A549 (cell line): ENCODE data around the gene CCSER1. TPM values are rescaled to one million over a fixed set of nuclear protein-coding genes. Genes with fewer than 3 reads are reported as not detected.

ENCODE experiments used
- ATAC-seq, 2 experiments: fragments of 200-7000 bp in 1 of 2; fragments of >200 bp in 1 of 2; cut with Nextera tagmentation in 1 of 2; cut with Tn5 transposase in 1 of 2; 3 replicates each; pipeline versions ENCODE4 v1.8.0 to v1.9.1; 2018 to 2020; ENCODE audit warnings: mild to moderate bottlenecking in 1 of 2, moderate library complexity in 1 of 2
- CTCF ChIA-PET: fragments of 300-600 bp; sonication (Branson Sonifier 250); formaldehyde crosslinking; extraction: SDS; loops from one replicate; lab custom pipeline; 2021; ENCODE audit warnings: antibody characterized with exemption, inconsistent platforms; lab: Yijun Ruan, JAX
- POLR2A ChIA-PET: fragments of 350-600 bp; formaldehyde crosslinking; extraction: SDS; loops from one replicate; lab custom pipeline; 2021; ENCODE audit warnings: antibody characterized with exemption, inconsistent platforms; lab: Yijun Ruan, JAX
- DNase-seq, 2 experiments: peaks; one replicate each; pipeline versions ENCODE4 v3.0.0 to v3.0.0-alpha.2; 2011 to 2016; ENCODE audit warnings: low read depth in 1 of 2, low spot score in 1 of 2
- FAIRE-seq: peaks from 2 replicates; lab custom pipeline; 2011; peaks lifted over from hg19 to GRCh38; lab: Jason Lieb, UNC
- H3K27ac ChIP-seq, 2 experiments: fragments of >200 bp; sonication (Bioruptor Twin); formaldehyde crosslinking; 3 replicates each; pipeline ENCODE4 v1.5.1; 2016 to 2017
- H3K4me1 ChIP-seq: fragments of >200 bp; sonication (Bioruptor Twin); formaldehyde crosslinking; 3 replicates; pipeline ENCODE4 v1.6.1; 2016
- H3K4me2 ChIP-seq: fragments of >200 bp; sonication (Bioruptor Twin); formaldehyde crosslinking; 3 replicates; pipeline ENCODE4 v1.6.1; 2016
- H3K4me3 ChIP-seq: fragments of >200 bp; sonication (Bioruptor Twin); formaldehyde crosslinking; 3 replicates; pipeline ENCODE4 v1.5.1; 2016
- H3K9me3 ChIP-seq: fragments of >200 bp; sonication (Bioruptor Twin); formaldehyde crosslinking; 3 replicates; pipeline ENCODE4 v1.6.1; 2016
- BHLHE40 ChIP-seq: IDR thresholded peaks from 2 replicates; pipeline ENCODE4 v1.6.1; 2012; ENCODE audit warnings: low read depth, low read length, inconsistent platforms
- CEBPB ChIP-seq, 2 experiments: fragments of >200 bp in 1 of 2; sonication (Bioruptor Twin) in 1 of 2; formaldehyde crosslinking in 1 of 2; IDR thresholded peaks; 2 replicates each; pipeline ENCODE4 v1.6.1; 2012 to 2016
- GATA3 ChIP-seq: IDR thresholded peaks from 2 replicates; pipeline ENCODE4 v1.6.1; 2012; ENCODE audit warnings: borderline replicate concordance
- HDAC2 ChIP-seq: fragments of 200-600 bp; sonication (generic); IDR thresholded peaks from 2 replicates; pipeline ENCODE4 v1.6.1; 2016
- HOXB13 ChIP-seq: fragments of 250-450 bp; sonication (Bioruptor Pico); IDR thresholded peaks from 2 replicates; pipeline ENCODE4 v1.5.0; 2020; ENCODE audit warnings: low read depth, mild to moderate bottlenecking, moderate library complexity
- JUN ChIP-seq, 2 experiments: fragments of >200 bp; sonication (Bioruptor Twin); formaldehyde crosslinking; IDR thresholded peaks; 2 replicates in 1 of 2; 3 replicates in 1 of 2; pipeline ENCODE4 v1.6.1; 2016 to 2017
- KDM5A ChIP-seq: fragments of 200-600 bp; sonication (generic); IDR thresholded peaks from 2 replicates; pipeline ENCODE4 v1.6.1; 2016; ENCODE audit warnings: antibody characterized with exemption, mild to moderate bottlenecking
- MAZ ChIP-seq: fragments of 150-350 bp; IDR thresholded peaks from 2 replicates; pipeline ENCODE4 v1.6.1; 2014; ENCODE audit warnings: antibody characterized with exemption, low read depth, low read length, borderline replicate concordance
- MYC ChIP-seq: IDR thresholded peaks from 2 replicates; pipeline ENCODE4 v1.6.1; 2012; ENCODE audit warnings: mild to moderate bottlenecking, inconsistent platforms, low read length, improper control_type of control experiment, borderline replicate concordance
- NR3C1 ChIP-seq: fragments of >200 bp; sonication (Bioruptor Twin); formaldehyde crosslinking; IDR thresholded peaks from 3 replicates; pipeline ENCODE4 v1.6.1; 2017
- PHF8 ChIP-seq: fragments of 200-600 bp; sonication (generic); IDR thresholded peaks from 2 replicates; pipeline ENCODE4 v1.6.1; 2016; ENCODE audit warnings: low read depth, mild to moderate bottlenecking, antibody characterized with exemption, moderate library complexity, borderline replicate concordance
- POLR2A ChIP-seq: IDR thresholded peaks from 2 replicates; pipeline ENCODE4 v1.6.1; 2012; ENCODE audit warnings: mild to moderate bottlenecking, low read length
- RARB ChIP-seq: fragments of 250-450 bp; sonication (Bioruptor Pico); IDR thresholded peaks from 2 replicates; pipeline ENCODE4 v1.8.0; 2021; ENCODE audit warnings: mild to moderate bottlenecking, moderate library complexity
- RFX5 ChIP-seq: fragments of 450-650 bp; IDR thresholded peaks from 2 replicates; pipeline ENCODE4 v1.7.1; 2014; ENCODE audit warnings: antibody characterized with exemption, mild to moderate bottlenecking, moderate library complexity
- RNF2 ChIP-seq: fragments of 200-600 bp; sonication (generic); IDR thresholded peaks from 2 replicates; pipeline ENCODE4 v1.6.1; 2016; ENCODE audit warnings: low read depth, mild to moderate bottlenecking, antibody characterized with exemption, moderate library complexity, borderline replicate concordance
- SREBF2 ChIP-seq: fragments of 450-650 bp; IDR thresholded peaks from 2 replicates; pipeline ENCODE4 v1.6.1; 2014; ENCODE audit warnings: mild to moderate bottlenecking, moderate library complexity
- TFCP2L1 ChIP-seq: fragments of 250-450 bp; sonication (Bioruptor Pico); IDR thresholded peaks from 2 replicates; pipeline ENCODE4 v1.5.0; 2021; ENCODE audit warnings: mild to moderate bottlenecking
- TP53 ChIP-seq: fragments of 250-450 bp; sonication (Bioruptor Pico); IDR thresholded peaks from 2 replicates; pipeline ENCODE4 v1.5.0; 2021; ENCODE audit warnings: mild to moderate bottlenecking, moderate library complexity
- ZC3H11A ChIP-seq: fragments of 450-650 bp; IDR thresholded peaks from 2 replicates; pipeline ENCODE4 v1.6.1; 2014; ENCODE audit warnings: antibody characterized with exemption, mild to moderate bottlenecking
- ZSCAN20 ChIP-seq: fragments of 250-450 bp; sonication (Bioruptor Pico); IDR thresholded peaks from 2 replicates; pipeline ENCODE4 v1.8.0; 2022; ENCODE audit warnings: mild to moderate bottlenecking, moderate library complexity
- WGBS: methylation state at CpG from one replicate; pipeline ENCODE4 v1.1.6; 2017; ENCODE audit errors: missing lambda C conversion rate; 5-methylcytosine and 5-hydroxymethylcytosine counted together
- polyA plus RNA-seq, 4 experiments: library from polyadenylated mRNA; depleted of rRNA in 3 of 4; stranded (reverse); fragments of >200 nt; fragmentation: RNase III in 1 of 4; extraction: RNeasy Plus Mini Kit Qiagen cat#74134 plus additional on column Dnase treatment in 1 of 4; gene quantifications; 2 replicates in 3 of 4; 3 replicates in 1 of 4; pipeline ENCODE4 v1.2.3, GENCODE V29; 2011 to 2017
- TF ChIP-seq, protein P1 (sequence below): fragments of 250-450 bp; sonication (Bioruptor Pico); IDR thresholded peaks from 2 replicates; pipeline ENCODE4 v1.5.0; 2020; ENCODE audit warnings: low read depth, mild to moderate bottlenecking, moderate library complexity
- TF ChIP-seq, protein P2 (sequence below): fragments of 450-650 bp; IDR thresholded peaks from 2 replicates; pipeline ENCODE4 v1.6.1; 2014; ENCODE audit warnings: antibody characterized with exemption
- TF ChIP-seq, protein P3 (sequence below): fragments of 150-350 bp; IDR thresholded peaks from 2 replicates; pipeline ENCODE4 v1.6.1; 2014; ENCODE audit warnings: low read depth, mild to moderate bottlenecking, low read length
- TF ChIP-seq, protein P4 (sequence below): fragments of >200 bp; sonication (Bioruptor Twin); formaldehyde crosslinking; IDR thresholded peaks from 2 replicates; pipeline ENCODE4 v1.6.1; 2016
- TF ChIP-seq, protein P5 (sequence below): fragments of >200 bp; sonication (Bioruptor Twin); formaldehyde crosslinking; IDR thresholded peaks from 3 replicates; pipeline ENCODE4 v1.6.1; 2016

Gene CCSER1
- polyA plus RNA-seq, 2 of the 4 experiments (the other 2 are of a cell fraction): 0.06 TPM; not detected in 1

DNA sequence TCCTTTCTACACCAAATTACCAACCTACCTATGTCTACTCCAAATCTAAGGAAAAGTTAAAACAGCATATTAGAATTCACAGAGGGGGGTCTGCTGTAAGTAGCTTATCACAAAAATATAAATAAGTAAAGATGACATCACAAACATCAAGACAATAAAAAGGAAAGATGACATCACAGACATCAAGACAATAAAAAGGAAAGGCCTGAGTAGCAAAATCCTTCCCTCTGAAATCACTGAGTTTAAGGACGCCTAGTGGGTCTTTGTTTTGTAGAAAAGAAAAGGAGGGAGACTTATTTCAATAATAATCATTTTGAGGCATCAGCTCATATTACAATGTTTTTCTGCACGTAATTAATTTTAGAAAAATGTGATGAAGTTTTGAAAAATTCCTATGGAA lies 1469.5 kb downstream of the CCSER1 start (continued):
- TF ChIP-seq HOXB13 (CRISPR knock-in tag) (no peak), TFCP2L1 (no peak), CEBPB (IDR thresholded peaks at IDR 0.05) (no peak)

DNA sequence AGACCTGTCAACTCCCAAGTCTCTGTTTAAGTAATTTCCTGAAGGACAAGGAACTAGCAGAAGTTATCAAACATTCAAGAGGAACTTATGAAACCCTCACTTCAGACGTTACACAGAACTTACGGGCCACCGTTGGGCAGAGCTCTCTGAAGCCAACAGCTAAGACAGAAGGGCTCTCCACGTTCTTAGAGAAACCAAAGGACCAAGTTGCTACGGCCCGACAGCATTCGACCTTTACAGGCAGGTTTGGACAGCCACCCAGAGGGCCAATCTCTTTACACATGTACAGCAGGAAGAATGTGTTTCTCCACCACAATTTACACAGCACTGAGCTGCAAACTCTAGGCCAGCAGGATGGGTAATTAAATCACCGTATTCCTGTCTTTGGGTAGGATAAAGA lies 1471.5 kb downstream of the CCSER1 start:
- TF ChIP-seq MAZ: no peak
- TF ChIP-seq MYC: no peak
- TF ChIP-seq, protein P1, sequence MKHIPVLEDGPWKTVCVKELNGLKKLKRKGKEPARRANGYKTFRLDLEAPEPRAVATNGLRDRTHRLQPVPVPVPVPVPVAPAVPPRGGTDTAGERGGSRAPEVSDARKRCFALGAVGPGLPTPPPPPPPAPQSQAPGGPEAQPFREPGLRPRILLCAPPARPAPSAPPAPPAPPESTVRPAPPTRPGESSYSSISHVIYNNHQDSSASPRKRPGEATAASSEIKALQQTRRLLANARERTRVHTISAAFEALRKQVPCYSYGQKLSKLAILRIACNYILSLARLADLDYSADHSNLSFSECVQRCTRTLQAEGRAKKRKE (CRISPR knock-in tag): no peak
- TF ChIP-seq, protein P2, sequence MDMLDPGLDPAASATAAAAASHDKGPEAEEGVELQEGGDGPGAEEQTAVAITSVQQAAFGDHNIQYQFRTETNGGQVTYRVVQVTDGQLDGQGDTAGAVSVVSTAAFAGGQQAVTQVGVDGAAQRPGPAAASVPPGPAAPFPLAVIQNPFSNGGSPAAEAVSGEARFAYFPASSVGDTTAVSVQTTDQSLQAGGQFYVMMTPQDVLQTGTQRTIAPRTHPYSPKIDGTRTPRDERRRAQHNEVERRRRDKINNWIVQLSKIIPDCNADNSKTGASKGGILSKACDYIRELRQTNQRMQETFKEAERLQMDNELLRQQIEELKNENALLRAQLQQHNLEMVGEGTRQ: no peak
- no peak for TF ChIP-seq GATA3
- no peak for TF ChIP-seq HDAC2
- TF ChIP-seq, protein P3, sequence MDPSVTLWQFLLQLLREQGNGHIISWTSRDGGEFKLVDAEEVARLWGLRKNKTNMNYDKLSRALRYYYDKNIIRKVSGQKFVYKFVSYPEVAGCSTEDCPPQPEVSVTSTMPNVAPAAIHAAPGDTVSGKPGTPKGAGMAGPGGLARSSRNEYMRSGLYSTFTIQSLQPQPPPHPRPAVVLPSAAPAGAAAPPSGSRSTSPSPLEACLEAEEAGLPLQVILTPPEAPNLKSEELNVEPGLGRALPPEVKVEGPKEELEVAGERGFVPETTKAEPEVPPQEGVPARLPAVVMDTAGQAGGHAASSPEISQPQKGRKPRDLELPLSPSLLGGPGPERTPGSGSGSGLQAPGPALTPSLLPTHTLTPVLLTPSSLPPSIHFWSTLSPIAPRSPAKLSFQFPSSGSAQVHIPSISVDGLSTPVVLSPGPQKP: no peak
- TF ChIP-seq, protein P4, sequence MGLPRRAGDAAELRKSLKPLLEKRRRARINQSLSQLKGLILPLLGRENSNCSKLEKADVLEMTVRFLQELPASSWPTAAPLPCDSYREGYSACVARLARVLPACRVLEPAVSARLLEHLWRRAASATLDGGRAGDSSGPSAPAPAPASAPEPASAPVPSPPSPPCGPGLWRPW: no peak
- TF ChIP-seq PHF8: no peak
- no peak for TF ChIP-seq NR3C1
- TF ChIP-seq JUN (IDR thresholded peaks at IDR 0.05): no peak
- TF ChIP-seq, protein P5, sequence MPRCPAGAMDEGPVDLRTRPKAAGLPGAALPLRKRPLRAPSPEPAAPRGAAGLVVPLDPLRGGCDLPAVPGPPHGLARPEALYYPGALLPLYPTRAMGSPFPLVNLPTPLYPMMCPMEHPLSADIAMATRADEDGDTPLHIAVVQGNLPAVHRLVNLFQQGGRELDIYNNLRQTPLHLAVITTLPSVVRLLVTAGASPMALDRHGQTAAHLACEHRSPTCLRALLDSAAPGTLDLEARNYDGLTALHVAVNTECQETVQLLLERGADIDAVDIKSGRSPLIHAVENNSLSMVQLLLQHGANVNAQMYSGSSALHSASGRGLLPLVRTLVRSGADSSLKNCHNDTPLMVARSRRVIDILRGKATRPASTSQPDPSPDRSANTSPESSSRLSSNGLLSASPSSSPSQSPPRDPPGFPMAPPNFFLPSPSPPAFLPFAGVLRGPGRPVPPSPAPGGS: no peak
- no peak for TF ChIP-seq KDM5A
- ChIA-PET CTCF (no interaction called here), POLR2A (no interaction called here)
- Histone ChIP-seq H3K27ac (no peak overlapping the region), H3K4me3 (no peak overlapping the region), H3K9me3 (no peaks in the 10 kb centered on the region), H3K4me1 (no peaks in the 10 kb centered on the region), H3K4me2 (no peak overlapping the region)
- ATAC-seq: no peak
- no peak for FAIRE-seq
- 29% methylated on average over 4 of the region's 8 CpGs for WGBS
- DNase-seq: no peak

DNA sequence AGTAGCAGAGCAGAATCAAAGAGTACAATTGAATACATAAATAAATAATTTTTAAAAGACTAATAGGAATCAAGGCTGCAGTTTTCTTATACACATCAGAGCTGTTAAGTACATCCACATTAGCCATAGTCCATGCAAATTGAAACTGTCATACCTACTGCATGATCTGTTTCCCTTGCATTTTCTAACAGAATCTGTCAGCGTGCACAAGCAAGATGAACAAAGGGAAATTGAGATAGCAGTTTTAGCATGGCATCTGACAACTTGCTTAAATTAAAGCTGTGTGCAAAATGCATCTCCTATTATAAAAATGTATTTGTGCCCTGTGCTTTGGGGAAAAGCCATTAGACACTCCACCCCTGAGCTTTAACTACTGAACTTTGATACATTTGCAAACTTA lies 1473.1 kb downstream of the CCSER1 start:
- no peak overlapping the region for H3K4me3 ChIP-seq
- FAIRE-seq (no peak), DNase-seq (no peak), ATAC-seq (no peak)
- WGBS: 28% methylated on average over 1 of the region's 1 CpG
- no peak overlapping the region for H3K4me2 ChIP-seq
- ChIA-PET CTCF (no interaction called here), POLR2A (no interaction called here)
- no peaks in the 10 kb centered on the region for H3K9me3 ChIP-seq
- no peaks in the 10 kb centered on the region for H3K4me1 ChIP-seq
- no peak overlapping the region for H3K27ac ChIP-seq
- TF ChIP-seq SREBF2 (no peak), ZC3H11A (no peak), MYC (no peak), HDAC2 (no peak), TP53 (no peak), BHLHE40 (no peak), RARB (CRISPR knock-in tag) (no peak), JUN (IDR thresholded peaks at IDR 0.05) (no peak), RNF2 (no peak), ZSCAN20 (CRISPR knock-in tag) (no peak), CEBPB (IDR thresholded peaks at IDR 0.05) (no peak), NR3C1 (no peak), POLR2A (no peak), KDM5A (no peak), RFX5 (no peak)
- TF ChIP-seq, protein P4: no peak
- TF ChIP-seq, protein P2: no peak
